Amniotic stem cell (primary cell): ENCODE measurements around the gene IVL.

ENCODE experiments used
- DNase-seq: peaks from one replicate; lab custom pipeline; 2025; lab: John Stamatoyannopoulos, UW

The IVL gene

DNA sequence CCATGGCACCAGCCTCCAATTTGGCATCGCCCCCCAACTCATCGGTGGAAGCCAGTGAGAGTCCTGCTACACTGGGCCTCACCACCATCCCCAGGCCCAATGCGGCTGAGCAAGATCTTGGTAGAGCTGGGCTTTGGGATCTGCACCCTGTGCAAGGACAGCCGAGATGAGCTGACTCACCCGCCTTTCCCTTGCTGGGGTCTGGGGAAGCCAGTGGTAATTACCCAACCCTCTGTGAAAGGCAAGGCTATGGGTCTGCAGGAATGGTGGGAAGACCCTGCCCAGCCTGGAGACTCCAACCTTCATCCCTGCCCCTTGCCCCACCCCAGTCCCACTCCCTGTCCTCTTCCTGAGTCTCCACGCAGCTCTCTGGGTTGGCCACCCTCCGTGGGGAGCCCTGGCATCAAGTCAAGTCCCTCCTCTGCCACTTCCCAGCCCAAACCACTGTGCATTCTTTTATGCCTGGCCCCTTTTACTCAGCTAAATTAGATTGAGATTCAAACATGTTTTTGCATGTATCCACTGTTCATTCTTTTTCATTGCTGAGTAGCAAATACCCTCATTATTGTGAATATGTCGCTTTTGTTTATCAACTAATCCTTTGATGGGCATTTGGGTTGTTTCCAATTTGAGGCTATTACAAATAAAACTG is 21.5 kb upstream of the IVL start:
- DNase-seq, result no peak

DNA sequence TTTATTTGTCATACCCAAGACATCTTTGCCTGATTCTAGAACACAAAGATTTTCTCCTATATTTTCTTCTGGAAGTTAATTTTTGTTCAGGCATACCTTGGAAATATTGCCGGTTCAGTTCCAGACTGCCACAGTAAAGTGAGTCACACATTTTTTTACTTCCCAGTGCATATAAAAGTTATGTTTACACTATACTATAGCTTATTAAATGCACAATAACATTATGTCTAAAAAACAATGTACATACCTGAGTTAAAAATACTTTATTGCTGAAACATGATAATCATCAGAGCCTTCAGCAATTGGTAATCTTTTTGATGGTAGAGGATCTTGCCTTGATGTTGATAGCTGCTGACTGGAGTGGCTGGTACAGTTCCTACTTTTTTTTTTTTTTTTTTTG is 20.2 kb upstream of the IVL start:
- DNase-seq, result no peak

DNA sequence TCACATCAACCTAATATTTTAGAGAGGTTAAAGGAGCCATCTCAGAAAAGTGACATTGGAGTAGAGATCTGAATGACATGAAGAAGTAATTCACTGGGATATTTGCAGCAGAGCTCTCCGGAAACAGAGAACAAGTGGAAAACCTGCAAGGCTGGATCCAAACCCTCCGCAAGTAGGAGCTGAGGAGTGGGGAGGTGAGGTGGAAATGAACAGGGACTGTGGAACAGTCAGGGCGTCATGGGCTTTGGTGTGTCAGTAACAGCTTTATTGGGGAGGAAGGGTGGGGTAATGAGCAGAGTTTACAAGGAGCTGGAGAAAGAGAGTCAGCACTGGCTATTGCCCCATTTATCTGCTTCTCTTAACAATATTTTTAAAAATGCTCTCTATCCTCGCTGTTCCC is 9.3 kb upstream of the IVL start:
- DNase-seq, result no peak

DNA sequence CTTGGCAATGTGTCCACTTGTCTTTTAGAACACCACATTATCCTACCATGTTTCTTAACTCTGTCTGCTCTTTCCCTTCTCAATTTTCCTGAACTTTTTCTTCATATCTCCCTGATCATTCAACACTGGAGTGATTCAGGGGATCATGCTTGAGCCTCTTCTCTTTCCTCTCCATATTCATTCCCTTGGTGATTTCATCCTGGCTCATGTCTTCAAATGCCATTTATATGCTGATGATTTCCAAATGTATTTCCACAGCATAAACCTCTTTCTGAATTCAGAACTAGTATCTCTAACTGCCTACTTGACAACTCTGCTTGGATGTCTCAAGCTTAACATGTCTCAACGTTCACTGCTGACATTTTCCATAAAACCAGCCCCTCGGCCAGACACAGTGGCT is 8.5 kb upstream of the IVL start:
- no peak for DNase-seq

DNA sequence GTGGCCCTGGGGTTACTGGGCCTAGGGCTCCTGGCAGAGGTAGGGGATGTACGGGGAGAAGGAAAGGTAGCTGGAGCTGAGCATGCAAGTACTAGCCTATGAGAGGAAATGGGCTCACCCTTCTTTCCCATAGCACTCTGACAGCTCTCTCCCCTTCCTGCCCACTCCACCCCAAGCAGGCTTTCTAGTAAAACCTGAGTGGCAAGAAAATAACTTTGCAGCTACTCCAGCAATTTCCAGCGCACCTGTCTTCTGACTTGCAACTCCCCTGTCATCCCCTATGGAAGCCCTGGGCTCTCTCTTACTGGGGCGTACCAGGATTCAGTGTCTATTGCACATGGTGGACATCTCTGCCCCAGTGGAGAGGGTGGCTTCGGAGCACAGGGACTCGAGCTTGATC is 6.7 kb upstream of the IVL start:
- DNase-seq, result no peak

DNA sequence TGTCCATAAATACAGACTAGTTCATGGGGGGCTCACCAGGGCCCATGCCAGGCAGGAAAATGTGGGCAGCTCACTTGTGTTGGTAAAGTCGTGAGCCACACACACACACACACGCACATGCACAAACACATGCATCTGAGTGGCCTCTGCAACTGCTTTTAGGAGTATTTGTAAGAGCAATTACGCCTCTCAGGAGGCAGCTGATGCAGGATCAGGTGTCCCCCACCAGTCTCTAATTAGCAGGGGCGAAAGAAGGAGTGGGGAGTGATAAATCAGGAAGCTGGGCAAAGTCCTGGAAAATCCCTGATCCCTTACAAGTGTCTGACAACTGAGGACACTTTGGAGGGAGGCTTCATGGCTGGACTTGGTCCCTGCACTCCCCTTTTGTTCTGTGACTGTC is 5.7 kb upstream of the IVL start:
- no peak for DNase-seq

DNA sequence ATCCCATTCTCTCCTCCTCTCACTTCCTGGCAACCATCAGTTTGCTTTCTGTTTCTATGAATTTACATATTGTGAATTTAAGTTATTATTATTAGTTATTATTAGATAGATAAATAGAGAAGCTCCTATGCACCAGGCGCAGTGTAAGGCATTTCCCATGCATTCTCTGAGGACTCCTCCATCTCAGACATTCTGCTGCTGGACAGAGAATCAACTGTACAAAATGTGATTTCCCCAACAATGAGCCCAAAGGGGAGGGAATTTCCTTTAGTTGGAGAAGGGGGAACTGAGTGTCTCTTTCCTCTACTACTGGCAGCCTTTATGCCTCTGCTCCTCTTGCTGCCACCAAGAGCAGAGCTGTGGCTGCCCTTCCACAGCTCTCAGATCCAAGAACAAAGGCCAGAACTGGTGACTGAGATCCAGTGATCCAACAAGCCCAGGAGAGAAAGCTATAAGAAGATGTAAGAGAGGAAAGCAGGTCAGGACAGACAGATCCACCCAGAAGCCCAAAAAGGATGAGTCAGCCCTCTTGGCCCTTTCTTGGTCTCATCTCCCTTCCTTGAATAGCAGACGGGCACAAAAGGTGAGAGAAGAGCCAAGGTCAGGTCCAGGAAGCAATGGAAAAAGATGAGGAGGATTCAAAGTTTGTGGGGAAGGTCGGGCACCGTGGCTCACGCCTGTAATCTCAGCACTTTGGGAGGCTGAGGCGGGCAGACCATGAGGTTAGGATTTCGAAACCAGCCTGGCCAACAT is 3.5 kb upstream of the IVL start:
- no peak for DNase-seq

DNA sequence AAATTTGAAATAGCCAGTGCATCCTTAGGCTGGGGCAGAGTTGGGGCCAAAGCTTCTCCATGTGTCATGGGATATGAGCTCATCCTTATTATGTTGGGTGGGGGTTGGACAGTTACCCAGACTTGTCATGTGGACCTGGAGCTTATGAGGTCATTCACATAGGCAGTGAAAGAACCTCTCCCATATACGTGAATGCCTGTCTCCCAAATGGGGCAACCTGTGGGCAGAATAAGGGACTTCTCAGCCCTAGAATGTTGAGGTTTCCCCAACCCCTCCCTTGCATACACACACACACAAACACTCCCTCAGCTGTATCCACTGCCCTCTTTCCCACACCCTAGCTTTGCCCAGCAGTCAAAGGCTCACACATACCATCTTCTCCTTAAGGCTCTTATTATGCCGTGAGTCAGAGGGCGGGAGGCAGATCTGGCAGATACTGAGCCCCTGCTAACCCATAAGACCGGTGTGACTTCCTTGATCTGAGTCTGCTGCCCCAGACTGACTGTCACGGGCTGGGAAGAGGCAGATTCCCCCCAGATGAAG is 2.3 kb upstream of the IVL start:
- DNase-seq, result no peak

DNA sequence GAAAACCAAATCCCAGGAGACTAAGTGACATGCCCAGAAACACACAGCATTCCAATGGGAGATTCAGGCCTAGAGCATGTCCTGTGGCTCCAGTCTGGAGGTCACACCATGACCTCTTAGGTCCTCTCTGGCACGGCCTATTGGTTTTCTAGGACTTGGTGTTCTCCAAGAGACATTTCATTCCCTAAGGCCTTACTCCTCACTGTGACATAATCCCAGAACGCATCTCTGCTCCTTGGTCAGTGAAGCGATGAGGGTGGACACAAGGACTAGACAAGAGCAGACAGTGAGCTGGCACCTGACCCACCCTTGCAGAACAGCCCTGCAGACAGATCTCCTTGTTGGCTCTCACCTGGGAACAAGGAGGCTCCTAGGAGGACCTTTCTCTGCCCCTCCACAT is 860 bp downstream of the IVL start:
- DNase-seq, result no peak

DNA sequence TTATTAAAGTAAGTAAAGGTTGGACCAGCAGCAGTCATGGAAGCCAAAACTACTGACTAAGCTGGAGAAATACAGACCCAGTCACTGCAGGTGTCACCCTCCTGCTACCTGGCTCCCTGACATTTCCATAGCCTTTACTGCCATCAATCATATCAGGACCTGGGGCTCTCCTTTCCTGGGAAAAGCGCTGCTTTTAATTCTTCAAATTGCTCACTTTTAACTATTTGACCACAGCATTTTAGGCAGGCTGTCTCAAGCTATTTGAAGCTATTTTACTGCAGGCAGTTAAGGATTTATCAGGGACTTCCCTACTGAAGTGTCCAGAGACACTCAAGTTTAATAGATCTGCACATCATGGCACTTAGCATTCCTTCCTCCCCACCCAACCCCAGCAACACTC is 4.1 kb downstream of the IVL start:
- no peak for DNase-seq

DNA sequence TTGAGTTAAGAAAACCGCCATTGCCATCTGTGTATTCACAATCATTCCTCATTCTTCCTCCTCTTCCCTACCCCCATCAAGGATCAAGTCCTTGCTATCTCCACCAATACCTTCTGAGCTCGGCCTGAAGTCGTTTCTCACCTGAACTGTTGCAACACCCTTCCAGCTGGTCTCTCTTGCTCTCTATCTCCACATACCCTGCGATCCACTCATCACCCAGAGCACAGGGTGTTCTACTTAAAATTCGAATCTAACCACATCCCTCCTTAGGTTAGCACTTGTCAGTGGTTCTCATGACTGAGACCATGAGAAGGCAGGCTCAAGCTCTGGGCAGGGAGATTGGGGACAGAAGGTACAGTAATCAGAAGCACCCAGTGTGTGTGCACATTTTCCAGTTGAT is 4.6 kb downstream of the IVL start:
- DNase-seq, result no peak

DNA sequence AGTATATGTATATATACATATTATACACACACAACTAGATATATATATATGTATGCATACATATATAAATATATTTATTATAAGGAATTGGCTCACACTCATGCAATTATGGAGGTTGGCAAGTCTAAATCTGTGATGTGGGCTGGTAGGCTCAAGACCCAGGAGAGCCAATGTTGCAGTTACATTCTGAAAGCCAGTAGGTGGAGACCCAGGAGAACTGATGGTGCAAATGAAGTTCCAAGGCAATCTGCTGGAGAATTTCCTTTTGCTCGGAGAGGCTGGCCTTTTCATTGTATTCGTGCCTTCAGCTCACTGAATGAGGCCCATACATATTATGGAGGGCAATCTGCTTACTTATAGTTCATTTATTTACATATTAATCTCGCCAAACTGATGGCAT is 9.4 kb downstream of the IVL start:
- DNase-seq, result no peak

DNA sequence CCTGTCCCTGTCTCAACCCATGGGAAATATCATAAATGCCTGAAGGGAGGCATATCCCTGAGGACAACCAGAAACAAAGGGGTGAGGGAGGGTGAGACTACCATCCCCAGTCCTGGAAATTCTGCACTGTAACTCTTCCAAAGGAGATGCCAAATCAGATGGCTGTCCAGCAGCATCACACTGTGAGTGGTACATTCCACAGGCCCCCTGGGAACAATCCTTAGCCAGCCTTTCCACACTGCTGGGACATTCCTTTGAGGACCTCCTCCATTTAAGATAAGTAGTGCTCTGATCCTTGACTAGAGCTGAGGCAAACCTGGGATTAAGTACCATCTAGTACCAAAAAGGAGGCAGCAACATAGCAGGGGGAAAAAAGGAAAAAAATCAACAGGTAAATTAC is 10.7 kb downstream of the IVL start:
- DNase-seq, result no peak

DNA sequence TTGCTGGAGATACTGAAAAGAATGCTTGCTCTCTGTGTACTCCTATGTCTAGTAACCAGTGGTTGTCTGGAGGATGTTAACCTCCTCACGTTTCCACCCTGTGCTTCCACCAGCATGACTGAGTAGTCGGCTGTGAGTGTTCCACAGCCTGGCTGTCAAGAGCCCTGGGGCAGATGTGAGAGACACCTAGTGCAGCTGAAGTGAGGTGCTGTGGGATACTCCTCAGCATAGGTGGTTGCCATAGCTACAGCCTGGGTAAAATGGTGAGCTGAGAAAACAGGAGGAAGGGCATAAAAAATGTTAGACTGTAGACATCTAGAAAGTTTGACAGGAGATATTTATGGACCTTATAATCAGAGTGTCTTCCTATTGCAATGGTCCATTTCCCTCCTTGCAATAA is 15.8 kb downstream of the IVL start:
- no peak for DNase-seq

DNA sequence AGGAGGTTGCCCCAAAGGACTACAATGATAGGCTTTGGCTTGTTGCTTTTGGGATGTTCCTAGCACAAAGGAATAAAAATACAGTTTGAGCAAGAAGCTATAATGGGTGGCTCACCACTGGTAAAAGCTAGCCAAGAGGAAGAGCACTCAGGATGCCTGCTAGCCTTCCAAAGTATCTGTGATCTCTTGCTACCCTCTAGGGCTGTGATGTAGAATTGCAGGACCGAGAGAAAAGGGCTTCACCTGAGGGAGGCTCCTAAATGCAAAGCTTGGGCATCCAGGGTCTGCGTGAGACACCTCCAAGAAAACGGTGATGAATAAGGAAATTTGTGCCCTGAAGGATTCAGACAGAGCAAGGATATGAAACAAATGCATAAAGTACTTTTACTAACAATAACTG is 17.7 kb downstream of the IVL start:
- DNase-seq, result no peak

DNA sequence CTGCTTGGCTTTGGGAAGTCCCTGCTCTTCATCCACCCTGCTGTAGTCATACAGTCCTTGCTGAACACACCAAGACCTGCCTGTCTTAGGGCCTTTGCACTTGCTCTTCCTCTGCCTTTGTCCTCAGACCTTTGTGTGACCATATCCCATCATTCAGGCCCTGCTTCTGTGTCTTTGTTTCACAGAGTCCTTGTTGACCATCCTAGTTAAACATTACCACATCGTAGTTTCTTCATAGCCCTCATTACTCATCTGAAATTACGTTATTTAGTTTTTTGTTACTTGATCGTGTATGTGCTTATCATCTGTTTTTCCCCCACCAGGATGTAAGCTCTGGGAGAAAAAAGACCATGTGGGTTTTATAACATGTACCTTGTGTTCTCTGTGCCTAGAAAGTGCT is 20.3 kb downstream of the IVL start:
- no peak for DNase-seq

DNA sequence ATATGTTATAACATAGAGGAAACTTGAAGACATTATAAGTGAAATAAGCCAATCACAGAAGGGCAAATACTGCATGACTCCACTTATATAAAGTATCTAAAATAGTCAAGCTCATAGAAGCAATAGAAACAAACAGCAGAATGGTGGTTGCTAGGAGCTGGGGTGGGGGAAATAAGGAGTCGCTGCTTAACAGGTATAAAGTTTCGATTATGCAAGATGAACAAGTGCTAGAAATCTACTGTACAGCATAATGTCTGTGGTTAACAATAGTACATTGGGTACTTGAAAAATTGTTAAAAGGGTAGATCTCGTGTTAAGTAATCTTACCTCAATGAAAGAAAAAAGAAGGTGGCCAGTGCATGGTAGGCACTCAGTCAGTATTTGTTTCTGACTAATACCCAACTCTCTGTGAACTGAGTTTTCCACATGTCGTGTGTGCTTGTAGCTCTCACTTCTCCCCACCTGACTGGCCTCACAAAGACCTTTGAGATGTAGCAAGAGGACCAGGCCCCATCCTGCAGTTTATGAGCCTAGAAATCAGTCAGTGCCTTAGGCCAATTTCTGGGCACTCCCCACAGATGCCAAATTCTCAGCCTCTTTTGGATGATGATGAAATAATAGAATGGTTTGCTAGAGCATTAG is 23.9 kb downstream of the IVL start:
- no peak for DNase-seq

DNA sequence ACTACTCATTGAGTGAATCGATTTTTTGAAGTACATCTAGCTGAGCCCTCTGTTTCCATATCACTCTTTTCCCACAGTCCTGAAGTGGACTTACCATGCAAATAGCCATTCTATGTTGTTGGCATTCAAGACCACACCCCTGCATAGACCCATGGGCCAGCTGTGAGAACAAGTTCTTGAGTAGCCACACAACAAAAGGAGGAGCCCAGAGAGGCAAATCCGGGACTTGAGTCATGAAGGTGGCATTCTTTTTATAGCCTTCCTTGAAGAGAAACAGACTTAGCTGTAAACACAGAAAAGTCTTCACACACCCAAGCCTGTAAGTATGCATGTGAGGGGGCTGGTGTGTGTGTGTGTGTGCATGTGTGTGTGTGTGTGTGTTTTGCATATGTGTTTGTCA is 24.9 kb downstream of the IVL start:
- no peak for DNase-seq

DNA sequence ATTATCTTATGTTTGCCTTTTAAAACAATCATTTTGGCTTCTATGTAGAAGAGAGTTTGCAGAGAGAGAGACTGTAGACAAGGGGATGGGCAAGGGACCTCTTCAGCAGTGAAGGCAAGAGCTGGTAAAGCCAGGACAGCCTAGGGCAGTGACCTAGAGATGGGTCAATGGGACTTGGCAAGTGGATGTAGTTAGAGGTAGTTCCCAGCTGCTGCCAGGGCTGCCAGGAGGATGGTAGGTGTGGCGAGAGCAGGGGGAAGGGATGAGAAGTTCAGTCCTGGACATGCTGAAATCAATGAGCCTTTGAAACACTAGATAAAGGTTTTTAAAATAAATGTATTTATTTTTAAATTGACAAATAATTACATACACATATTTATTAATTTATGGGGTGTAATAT is 32.3 kb downstream of the IVL start:
- no peak for DNase-seq

DNA sequence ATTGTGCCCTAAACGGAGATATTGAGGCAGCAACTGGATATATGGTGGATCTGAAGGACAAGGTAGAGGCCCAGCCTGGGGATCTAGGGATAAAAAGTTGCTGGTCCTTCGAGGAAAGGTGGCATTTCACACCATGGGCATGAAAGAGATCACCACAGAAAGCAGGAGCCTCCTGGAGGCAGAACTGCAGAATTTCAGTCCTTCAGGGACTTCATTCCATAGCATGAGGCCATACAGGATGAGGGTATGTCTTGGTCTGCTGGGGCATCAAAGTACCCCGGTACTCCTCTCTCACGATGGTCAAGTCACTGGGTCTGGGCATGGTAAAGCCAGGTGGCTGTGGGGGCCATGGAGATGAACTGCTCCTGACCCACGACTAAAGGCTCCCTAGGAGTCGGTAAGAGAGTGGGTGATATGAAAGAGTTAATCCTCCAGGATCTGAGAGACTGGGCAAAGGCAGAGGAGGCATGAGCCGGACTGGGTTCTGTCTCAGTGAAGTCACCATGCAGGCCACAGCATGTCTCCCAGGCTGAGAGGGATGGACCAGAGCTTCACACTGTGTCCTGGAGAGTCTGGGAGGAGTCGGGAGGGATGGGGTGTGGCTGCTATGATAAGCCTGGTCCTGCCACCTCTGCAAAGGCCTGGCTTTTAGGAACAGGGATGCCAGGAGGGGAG is 32.8 kb downstream of the IVL start:
- DNase-seq, result no peak

DNA sequence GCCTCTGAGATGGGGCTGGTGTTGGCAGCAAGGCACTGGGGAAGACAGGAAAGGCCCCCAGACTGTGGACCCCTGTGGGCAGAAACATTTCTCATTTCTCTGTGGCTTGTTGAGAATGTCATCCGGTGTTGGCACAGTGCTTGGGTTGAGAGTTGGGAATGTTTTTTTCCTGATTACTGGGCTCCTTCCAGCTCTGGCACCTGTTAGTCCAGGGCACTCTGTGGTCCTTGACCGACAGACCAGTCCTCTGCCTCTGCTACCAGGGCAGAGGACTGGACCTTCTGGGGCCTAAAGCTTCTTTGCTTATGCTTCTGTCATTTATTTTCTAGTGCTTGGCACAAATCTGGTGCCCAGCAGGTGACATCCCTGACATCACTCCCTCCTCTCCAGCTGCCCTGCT is 33.8 kb downstream of the IVL start:
- no peak for DNase-seq

DNA sequence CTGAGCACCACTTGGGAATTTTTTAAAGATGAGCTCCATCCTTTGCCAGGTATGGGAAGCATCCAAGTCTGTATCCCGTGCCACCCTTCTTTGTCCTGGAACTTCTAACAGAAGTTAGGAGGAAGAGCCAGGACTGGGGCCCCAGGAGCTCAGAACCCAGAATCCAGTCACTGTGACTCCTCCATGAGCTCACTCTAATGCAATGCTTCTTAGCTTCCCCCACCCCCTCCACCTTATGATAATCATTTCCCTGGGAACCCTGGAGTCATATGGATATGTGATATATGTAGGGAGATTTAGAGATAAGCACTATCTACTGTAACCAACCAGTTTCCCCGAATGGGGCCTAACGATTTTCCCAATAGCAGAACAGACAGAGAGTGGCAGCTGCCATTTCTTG is 37.9 kb downstream of the IVL start:
- DNase-seq, result no peak
